ENCODE results near the gene TXNDC2.

DNA sequence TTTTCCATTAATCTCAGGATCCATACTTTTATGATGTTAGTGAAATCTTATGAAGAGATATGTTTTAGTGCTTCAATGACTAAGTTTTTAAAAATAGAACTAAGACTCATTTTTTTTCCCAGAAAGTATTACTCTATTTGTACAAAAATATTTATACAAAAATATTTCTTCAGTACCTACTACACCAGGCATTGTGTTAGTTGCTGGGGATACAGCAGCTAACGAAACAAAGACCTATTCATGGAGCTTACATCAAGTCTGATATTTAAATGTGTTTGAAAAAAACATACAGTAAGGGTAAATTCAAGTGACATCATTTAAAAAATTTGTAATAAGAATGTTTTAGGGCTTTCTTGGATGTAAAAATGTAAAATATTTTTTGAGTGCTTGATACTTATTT lies 39.6 kb downstream of the TXNDC2 start:
- TF ChIP-seq, protein P1, sequence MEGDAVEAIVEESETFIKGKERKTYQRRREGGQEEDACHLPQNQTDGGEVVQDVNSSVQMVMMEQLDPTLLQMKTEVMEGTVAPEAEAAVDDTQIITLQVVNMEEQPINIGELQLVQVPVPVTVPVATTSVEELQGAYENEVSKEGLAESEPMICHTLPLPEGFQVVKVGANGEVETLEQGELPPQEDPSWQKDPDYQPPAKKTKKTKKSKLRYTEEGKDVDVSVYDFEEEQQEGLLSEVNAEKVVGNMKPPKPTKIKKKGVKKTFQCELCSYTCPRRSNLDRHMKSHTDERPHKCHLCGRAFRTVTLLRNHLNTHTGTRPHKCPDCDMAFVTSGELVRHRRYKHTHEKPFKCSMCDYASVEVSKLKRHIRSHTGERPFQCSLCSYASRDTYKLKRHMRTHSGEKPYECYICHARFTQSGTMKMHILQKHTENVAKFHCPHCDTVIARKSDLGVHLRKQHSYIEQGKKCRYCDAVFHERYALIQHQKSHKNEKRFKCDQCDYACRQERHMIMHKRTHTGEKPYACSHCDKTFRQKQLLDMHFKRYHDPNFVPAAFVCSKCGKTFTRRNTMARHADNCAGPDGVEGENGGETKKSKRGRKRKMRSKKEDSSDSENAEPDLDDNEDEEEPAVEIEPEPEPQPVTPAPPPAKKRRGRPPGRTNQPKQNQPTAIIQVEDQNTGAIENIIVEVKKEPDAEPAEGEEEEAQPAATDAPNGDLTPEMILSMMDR (conservative IDR thresholded peaks at IDR 0.05): no peak
- TF ChIP-seq ZFX (IDR thresholded peaks at IDR 0.05): no peak

Data from C4-2B (cell line).